ENCODE data around the gene MICOS13.

DNA sequence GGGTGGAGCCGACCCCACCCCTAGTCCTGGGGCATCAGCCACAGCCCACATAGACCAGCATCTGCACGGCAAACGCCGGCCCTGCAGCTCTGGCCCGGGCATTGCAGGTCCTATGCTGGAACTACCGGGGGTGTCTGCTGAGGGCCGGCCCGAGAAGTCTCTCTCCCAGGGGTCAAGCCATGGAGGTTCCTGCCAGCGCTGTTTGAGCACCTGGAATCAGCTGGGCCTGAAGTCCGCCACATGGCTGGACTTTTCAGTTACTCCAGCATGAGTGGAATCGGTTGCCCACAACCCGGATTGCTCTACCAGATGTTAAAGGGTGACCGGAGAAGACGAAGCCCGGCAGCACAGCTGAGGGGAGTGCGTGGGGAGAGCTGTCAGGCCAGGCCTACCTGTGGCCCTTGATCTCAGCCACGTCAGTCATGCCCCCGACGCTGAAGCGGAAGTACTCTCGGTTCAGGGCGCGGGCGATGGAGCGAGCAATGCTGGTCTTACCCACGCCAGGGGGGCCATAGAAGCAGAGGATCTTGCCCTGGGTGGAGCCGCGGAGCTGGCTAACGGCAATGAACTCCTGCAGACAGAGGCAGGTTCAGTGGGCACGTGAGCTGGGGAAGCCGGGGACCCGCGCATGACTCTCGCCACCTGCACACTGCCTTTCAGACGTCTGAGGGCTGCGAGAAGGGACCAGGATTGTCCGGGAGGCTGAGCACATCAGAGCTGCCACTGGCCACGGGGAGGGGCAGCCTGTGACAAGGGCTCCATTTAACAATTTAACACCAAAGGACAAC is 18.5 kb upstream of the MICOS13 start:
- TF ChIP-seq CTCF (conservative IDR thresholded peaks at IDR 0.05; ENCODE audit: low read length) (no peak), EZH2phosphoT487 (IDR thresholded peaks at IDR 0.05; ENCODE audit: borderline replicate concordance) (no peak)
